ENCODE measurements around the gene CRYBB1. TPM values are rescaled to one million over a fixed set of nuclear protein-coding genes. Genes with fewer than 3 reads are reported as not detected.
A peak's percentile ranks its signal among the peaks of the same experiment; 100 is the strongest.

The CRYBB1 gene
- total RNA-seq: not detected in 2 replicates

DNA sequence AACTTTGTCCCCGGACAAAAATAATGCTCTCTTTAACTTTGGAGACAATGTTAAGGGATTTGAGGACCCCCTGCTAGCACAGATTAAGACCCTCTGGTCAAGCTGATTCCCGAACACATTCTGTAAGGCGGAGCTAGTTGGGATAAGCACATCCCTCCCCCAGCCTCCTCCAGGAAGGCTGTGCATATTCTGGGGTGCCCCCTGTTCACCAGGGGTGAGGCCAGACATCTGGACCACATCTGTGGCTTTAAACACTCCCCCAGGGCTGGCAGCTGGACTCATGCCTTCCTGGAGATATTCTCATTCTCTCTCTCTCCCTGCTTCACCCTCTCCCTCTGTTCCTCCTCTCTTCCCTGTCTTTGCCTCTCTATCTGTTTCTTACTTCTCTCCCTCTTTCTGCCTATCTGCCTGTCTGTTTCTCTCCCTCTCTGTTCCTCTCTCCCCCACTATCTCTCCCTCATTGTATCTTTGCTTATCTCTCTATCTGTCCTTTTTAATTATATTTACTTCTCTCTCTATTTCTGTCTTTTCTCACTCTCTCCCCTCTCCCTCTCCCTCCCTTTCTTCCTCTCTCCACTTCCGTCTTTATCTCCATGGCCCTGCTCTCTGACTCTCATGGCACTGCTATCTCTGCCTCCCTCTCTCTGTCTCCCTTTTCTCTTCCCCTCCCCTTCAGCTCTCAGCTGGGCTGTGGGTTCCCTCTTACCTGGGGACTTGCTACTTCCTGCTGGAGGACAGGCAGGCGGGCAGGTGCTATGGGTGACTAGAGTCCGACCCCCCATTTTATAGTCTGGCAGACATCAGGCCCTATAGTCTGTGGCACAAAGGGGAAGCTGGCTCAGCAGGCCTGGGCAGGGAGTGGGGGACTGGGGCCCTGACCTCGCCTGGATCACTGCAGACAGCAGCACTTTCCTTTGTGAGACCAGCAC, at the start of gene CRYBB1:
TSS of gene CRYBB1 (minus strand) at position 757 of the 929 bp plus-strand sequence. CDS start 1,708 bp downstream, outside the sequence.
- Mint-ChIP-seq H3K4me3 (no peak within 1 kb of the TSS), H3K4me1 (peaks cover 22% of the 10 kb centered on the region), H3K27ac (no peak within 1 kb of the TSS), H3K27me3 (peaks cover 15% of the 10 kb centered on the region), H3K36me3 (ENCODE audit: low read depth) (no peaks in the 10 kb centered on the region), H3K9me3 (no peaks in the 10 kb centered on the region)
- no peak for DNase-seq
- intact Hi-C loops (cut with micrococcal nuclease): no loop called here

DNA sequence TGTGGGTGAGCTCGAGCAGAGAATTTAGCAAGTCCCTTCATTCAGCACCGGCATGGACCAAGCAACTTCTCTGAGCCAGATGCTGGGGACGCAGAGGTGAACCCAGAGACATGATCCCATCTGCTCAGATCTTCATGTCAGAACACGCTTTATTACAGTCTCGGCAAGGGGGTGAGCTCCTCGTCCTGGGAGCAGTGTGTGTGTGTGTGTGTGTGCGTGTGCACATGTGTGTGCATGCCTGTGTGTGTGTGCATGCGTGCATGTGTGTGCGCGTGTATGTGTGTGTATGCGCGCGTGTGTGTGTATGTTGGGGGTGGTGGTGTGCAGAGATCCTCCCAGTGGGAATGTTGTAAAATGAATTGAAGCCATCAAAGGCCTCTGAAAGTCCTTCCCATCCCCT, 49.3 kb upstream of the CRYBB1 start:
- Mint-ChIP-seq H3K36me3 (ENCODE audit: low read depth) (peaks cover 44% of the 10 kb centered on the region), H3K27me3 (no peaks in the 10 kb centered on the region), H3K4me1 (peaks cover 64% of the 10 kb centered on the region), H3K9me3 (no peaks in the 10 kb centered on the region), H3K4me3 (no peak overlapping the region), H3K27ac (peak overlapping the region; percentile 18)
- no peak for DNase-seq
- intact Hi-C loops (cut with micrococcal nuclease): no loop called here

DNA sequence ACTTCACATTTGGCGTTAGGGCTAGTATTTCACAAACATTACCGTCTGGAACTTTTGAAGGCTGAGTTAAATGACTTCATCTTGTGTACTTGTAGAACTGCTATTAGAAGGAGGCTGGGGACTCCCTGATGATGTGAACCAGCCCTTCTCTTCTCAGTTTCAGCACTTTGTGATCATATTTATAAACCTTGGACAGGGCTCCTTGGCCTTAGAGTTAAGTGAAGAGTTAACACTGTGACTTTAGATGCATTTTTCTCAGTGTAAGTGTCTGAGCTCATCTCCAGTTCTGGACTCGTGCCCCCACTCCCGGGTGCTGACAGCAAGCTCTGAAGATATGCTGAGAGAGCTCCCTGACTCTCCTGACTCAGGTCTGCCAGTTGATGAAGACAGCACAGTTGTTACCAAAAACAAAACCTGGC, 48.0 kb upstream of the CRYBB1 start:
- Mint-ChIP-seq H3K27ac (peak overlapping the region; percentile 90), H3K4me3 (peak overlapping the region; percentile 29), H3K27me3 (no peaks in the 10 kb centered on the region), H3K4me1 (peaks cover 59% of the 10 kb centered on the region), H3K9me3 (no peaks in the 10 kb centered on the region), H3K36me3 (ENCODE audit: low read depth) (peaks cover 48% of the 10 kb centered on the region)
- intact Hi-C loops (cut with micrococcal nuclease): loop anchor here (2.0 kb wide), 1 partner anchor 237 kb away; the partner anchor contains the start of gene ASPHD2
- DNase-seq: no peak

DNA sequence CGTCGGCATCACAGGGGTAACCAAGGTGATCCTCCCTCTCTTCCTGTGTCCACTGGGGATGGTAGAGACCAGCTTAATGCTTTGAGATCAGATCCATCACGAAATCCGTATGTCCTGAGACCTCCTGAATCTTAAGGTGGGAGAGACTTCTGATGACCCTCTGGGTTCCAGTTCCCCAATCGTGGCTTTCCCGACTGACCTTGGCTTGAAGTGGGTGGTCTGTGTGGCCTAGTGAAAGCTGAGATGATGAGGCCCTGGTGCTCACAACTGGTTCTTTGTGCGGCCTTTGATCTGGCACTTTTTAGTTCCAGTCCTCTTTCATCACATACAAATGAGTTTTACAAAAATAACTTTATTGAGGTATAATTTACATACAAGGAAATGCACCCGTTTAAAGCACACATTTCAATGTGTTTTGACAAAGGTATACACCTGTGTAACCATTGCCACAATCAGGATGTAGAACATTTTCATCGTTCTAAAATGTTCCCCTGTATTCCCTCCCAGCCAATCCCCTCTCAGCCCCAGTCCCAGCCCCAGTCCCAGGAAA, 45.6 kb upstream of the CRYBB1 start:
- DNase-seq: no peak
- peak overlapping the region; percentile 36 for H3K27ac Mint-ChIP-seq
- H3K4me1 Mint-ChIP-seq: peaks cover 51% of the 10 kb centered on the region
- H3K4me3 Mint-ChIP-seq: no peak overlapping the region
- peaks cover 44% of the 10 kb centered on the region for H3K36me3 Mint-ChIP-seq (ENCODE audit: low read depth)
- no peaks in the 10 kb centered on the region for H3K9me3 Mint-ChIP-seq
- intact Hi-C loops (cut with micrococcal nuclease): no loop called here
- H3K27me3 Mint-ChIP-seq: no peaks in the 10 kb centered on the region

DNA sequence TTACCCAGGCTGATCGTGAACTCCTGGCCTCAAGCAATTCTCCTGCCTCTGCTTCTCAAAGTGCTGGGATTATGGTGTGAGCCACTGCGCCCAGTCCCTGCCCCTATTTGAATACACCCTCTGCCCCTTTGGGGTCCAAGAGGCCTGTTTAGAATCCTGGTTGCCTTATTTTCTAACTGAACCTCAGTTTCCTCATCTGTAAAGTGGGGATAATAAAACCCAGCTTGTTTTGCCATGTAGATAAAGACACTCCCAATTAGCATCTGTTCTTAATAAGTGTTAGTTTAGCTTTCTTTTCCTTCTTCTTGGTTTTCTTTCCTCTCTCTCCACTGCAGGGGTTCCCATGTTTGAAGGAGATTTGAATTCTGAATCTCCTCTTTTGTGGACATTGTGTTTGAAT, 44.3 kb upstream of the CRYBB1 start:
- Mint-ChIP-seq H3K4me3 (no peak overlapping the region), H3K36me3 (ENCODE audit: low read depth) (peaks cover 36% of the 10 kb centered on the region), H3K27me3 (no peaks in the 10 kb centered on the region), H3K4me1 (peaks cover 54% of the 10 kb centered on the region), H3K27ac (no peak overlapping the region), H3K9me3 (no peaks in the 10 kb centered on the region)
- intact Hi-C loops (cut with micrococcal nuclease): no loop called here
- no peak for DNase-seq

DNA sequence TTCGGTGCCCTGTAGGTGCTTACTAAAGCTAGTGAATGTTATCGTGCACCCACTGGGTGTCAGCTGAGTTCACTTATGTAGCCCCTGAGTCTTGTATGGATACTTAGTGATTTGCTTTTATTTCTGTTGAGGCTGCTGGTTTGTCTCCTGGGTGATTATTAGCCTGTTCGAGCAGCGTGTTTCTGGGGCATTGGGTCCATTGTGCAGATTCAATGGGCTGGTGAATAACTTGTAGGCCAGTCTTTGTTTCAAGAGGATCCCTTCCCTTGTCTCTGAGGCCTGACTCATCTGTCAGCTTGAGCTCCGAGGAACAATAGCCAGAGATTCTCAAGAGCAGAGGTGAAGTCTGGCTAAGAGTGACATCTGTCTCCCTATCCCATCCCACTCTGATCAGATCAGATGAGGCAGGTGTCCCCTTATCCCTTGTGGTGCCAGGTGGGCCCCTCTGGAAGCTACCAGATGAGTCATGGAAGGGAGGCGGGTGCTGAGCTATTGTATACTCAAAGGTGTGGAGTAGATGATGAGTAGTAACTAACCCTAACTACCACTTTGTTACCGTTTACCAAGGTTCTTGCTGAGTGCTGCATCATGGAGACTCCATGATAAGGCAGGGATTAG, 43.2 kb upstream of the CRYBB1 start:
- no peaks in the 10 kb centered on the region for H3K9me3 Mint-ChIP-seq
- intact Hi-C loops (cut with micrococcal nuclease): no loop called here
- H3K27me3 Mint-ChIP-seq: no peaks in the 10 kb centered on the region
- peaks cover 31% of the 10 kb centered on the region for H3K36me3 Mint-ChIP-seq (ENCODE audit: low read depth)
- H3K4me3 Mint-ChIP-seq: peak overlapping the region; percentile 1
- H3K27ac Mint-ChIP-seq: peak overlapping the region; percentile 51
- H3K4me1 Mint-ChIP-seq: peaks cover 55% of the 10 kb centered on the region
- DNase-seq: no peak

DNA sequence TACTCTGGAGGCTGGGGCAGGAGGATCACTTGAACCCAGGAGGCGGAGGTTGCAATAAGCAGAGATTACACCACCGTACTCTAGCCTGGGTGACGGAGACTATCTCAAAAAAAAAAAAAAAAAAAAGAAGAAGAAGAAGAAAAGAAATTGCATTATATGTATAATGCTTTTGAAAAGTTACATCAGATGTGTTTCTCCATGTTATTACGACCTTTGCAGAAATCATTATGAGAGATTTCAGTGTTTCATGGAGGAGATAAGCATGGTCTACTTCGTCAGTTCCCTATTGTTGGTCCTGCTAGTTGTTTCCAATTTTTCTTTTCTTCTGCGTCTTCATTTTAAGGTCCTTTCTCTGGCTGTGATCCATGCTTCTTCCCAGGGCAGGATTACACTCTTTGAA, 42.5 kb upstream of the CRYBB1 start:
- no peak for DNase-seq
- Mint-ChIP-seq H3K36me3 (ENCODE audit: low read depth) (peaks cover 25% of the 10 kb centered on the region), H3K9me3 (no peaks in the 10 kb centered on the region), H3K27ac (no peak overlapping the region), H3K4me3 (no peak overlapping the region), H3K4me1 (peaks cover 49% of the 10 kb centered on the region), H3K27me3 (no peaks in the 10 kb centered on the region)
- intact Hi-C loops (cut with micrococcal nuclease): no loop called here

DNA sequence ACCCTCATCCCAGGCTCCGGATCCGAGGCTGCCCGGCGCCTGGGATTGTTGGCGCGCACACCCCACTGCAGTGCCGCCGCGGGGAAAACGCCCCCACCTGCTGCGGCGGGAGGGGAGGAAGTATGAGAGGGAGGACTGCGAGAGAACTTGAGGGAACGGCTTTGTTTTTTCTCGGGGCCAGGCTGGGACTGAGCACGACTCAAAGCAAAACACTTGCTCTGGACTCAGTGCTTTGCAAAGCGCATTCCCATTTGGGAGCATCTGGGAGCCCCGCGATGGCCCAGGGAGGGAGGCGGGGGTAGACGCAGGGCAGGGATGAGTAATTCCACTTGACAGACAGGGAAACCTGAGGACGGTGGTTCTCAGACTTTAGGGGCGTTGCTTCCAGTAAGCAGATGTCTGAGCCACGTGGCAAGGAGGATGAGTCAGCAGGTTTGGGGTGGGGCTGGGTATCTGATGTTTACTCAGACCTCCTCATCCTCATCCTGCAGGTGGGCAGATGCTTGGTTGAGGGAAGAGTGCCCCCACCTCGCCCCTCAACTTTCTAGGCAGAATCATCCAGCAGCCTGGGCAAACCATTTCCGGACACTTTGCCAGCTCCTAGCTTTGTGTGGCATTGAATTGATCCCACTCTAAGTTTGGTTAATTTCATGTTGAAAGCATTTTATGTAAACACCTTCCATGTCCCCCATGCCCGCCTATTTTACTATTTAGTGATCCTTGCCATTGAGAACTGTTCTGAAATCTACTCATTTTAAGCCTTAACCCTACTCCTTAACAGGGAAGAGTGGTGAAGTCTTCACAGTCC, 41.0 kb upstream of the CRYBB1 start:
- Mint-ChIP-seq H3K4me1 (peaks cover 41% of the 10 kb centered on the region), H3K27ac (peak overlapping the region; percentile 95), H3K27me3 (peaks cover 4% of the 10 kb centered on the region), H3K36me3 (ENCODE audit: low read depth) (peaks cover 21% of the 10 kb centered on the region), H3K9me3 (no peaks in the 10 kb centered on the region), H3K4me3 (peak overlapping the region; percentile 94)
- DNase-seq: peak; percentile 93
- intact Hi-C loops (cut with micrococcal nuclease): loop anchor here (1.0 to 2.0 kb wide), 3 partner anchors 13 to 176 kb away; partner anchors contain the start of genes HPS4 and SRRD

DNA sequence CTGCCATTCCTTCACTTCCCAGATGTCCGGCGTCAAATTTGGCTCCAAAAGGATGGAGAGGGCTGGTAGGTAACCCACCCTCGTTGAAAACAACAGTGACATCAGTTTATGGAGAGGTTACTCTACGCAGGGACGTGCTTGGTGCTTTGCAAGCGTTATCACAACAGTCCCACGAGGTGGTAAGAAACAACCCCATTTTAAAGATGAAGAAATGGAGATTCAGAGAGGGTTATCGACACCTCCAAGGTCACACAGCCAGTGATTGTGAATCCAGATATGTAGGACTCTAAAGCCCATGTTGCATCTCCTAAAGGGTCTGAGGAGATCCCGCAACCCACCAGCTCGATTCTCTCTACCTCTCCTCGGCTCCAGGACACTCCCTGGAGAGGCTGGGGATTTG, 40.3 kb upstream of the CRYBB1 start:
- Mint-ChIP-seq H3K4me3 (peak overlapping the region; percentile 94), H3K4me1 (peaks cover 35% of the 10 kb centered on the region), H3K36me3 (ENCODE audit: low read depth) (peaks cover 15% of the 10 kb centered on the region), H3K27ac (peak overlapping the region; percentile 95), H3K27me3 (peaks cover 4% of the 10 kb centered on the region), H3K9me3 (no peaks in the 10 kb centered on the region)
- peak; percentile 70 for DNase-seq
- intact Hi-C loops (cut with micrococcal nuclease): loop anchor here (2.0 kb wide), 1 partner anchor 175 kb away; the partner anchor contains the start of genes HPS4 and SRRD

DNA sequence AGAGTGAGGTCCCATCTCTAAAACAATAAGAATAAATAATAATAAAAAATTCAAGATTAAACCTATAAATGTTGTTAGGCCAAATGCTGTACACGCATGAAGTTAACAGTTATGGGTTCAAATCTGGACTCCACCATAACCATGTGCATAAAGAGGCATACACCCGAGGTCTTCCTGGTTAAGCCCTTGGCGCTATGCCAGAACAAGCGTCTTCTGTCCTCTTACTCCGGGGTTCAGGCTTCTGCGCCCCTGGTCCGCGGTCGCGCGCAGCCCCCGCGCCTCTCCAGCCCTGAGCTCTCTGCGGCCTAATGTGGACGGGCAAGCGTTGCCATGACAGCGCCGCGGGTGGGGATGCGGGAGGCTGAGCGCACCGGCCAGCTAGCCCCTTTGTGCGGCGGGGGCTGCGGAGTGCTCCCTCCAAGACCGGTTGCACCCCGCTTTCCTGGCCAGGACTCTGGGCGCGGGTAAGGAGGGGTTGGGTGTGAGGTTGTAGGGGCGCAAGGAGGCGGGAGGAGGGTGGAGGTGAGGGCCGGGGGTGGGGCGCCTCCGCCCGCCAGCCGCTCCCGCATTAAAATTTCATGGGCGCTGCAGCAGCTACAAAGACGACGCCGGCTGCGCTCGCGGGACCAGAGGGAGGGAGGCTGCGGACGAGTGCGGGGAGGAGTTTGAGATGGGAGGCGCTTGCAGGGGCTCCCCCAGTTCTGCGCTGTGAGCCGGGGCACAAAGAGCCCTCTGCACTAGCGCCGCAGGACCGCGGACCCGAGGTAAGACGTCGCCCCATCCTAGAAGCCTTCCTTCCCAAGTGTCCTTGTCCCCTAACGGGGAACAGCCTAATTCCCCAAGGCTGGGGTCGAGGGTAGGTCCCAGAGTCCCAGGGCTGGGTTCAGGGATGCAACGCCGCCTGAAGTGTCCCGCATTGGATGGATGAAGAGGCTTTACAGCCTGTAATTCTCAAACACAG, 39.3 kb upstream of the CRYBB1 start, which contains the start of gene MIAT:
TSS of gene MIAT (plus strand) at position 698 of the 961 bp plus-strand sequence.
- Mint-ChIP-seq H3K4me1 (peaks cover 28% of the 10 kb centered on the region), H3K27ac (peak within 1 kb of the TSS; percentile 95), H3K4me3 (peak within 1 kb of the TSS; percentile 94), H3K36me3 (ENCODE audit: low read depth) (peaks cover 7% of the 10 kb centered on the region), H3K9me3 (no peaks in the 10 kb centered on the region), H3K27me3 (peaks cover 6% of the 10 kb centered on the region)
- DNase-seq: peak; percentile 94
- intact Hi-C loops (cut with micrococcal nuclease): loop anchor here (1.0 kb wide), 1 partner anchor 9 kb away; no protein-coding TSS in a partner anchor

DNA sequence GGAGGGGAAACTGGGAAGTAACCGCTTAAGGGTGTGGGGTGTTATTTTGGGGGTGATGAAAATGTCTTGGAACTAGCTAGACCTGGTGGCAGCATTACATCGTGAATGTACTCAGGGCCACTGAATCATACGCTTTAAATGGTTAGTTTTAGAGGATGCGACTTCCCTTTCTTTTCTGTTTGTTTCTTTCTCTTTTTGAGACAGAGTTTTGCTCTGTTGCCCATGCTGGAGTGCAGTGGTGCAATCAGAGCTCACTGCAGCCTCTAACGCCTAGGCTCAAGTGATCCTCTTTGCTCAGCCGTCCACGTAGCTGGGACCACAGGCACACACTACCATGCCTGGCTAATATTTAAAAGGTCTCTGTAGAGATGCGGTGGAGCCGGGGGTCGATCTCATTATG, 34.0 kb upstream of the CRYBB1 start:
- Mint-ChIP-seq H3K4me1 (peaks cover 50% of the 10 kb centered on the region), H3K27me3 (peaks cover 6% of the 10 kb centered on the region), H3K36me3 (ENCODE audit: low read depth) (no peaks in the 10 kb centered on the region), H3K9me3 (no peaks in the 10 kb centered on the region), H3K27ac (no peak overlapping the region), H3K4me3 (no peak overlapping the region)
- intact Hi-C loops (cut with micrococcal nuclease): no loop called here
- DNase-seq: no peak

DNA sequence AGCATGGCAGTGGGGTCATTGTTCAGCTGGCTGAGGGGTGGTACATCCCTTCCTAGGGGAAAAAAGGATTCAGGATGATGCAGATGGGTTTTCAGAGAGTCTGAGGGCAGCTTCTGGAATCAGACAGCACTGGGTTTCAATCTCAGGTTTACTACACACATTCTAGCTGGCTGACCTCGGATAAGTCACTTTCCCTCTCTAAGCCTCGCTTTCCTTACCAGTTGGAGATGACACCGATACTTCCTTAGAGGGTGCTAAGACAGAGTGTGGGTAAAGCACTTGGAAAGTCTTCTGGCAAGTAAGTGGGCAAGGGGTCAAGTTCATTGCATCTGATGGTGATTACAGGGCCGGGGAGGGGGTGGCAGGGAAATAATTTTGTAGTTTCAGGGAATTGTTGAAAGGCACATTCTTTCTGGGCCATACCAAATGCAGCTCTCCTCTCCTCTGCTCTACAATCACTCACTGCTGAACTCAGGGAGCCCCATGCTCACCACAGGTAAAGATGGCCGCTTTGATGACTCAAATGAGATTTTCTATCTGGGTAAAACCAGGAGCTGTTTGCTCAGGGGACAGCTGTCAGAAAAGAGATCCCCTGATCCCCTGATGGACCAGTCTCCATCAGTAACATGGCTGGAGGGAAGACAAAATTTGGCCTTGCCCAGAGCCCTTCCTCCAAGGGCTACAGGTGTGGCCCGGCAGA, 33.0 kb upstream of the CRYBB1 start:
- no peak for DNase-seq
- Mint-ChIP-seq H3K27ac (peak overlapping the region; percentile 30), H3K4me3 (no peak overlapping the region), H3K9me3 (no peaks in the 10 kb centered on the region), H3K27me3 (peaks cover 6% of the 10 kb centered on the region), H3K4me1 (peaks cover 59% of the 10 kb centered on the region), H3K36me3 (ENCODE audit: low read depth) (no peaks in the 10 kb centered on the region)
- intact Hi-C loops (cut with micrococcal nuclease): no loop called here
